GM19468 (cell line): ENCODE measurements around the gene MAS1L.

ENCODE experiments used
- ATAC-seq: cut with Tn5 transposase; IDR thresholded peaks from one replicate; pipeline ENCODE4 v1.9.1; 2021; ENCODE audit warnings: mild to moderate bottlenecking, moderate library complexity, moderate number of reproducible peaks; ENCODE audit not compliant: unreplicated experiment; ENCODE audit errors: extremely low read depth

The MAS1L gene

DNA sequence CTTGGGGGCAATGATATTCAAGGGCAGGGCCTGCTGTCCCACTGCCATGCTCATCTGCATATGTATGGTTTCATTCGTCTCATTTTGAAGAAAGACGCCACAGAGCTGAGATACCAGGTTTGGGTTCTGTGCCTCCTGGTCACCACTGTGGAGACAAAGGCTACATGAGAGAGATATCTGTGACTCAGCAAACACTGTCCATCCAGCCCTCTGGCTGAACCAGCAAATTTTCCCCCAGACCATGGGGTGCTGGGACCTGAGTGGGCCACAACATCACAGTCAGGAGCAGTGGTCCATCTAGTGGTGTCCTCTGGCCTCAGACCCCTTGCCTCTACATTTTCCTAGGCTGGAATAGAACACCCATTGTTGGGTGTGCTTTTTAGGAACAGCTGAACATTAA, at the start of gene MAS1L:
TSS of gene MAS1L (minus strand) at position 297 of the 400 bp plus-strand sequence. CDS start at position 243, 54 bp downstream.
- no peak for ATAC-seq

DNA sequence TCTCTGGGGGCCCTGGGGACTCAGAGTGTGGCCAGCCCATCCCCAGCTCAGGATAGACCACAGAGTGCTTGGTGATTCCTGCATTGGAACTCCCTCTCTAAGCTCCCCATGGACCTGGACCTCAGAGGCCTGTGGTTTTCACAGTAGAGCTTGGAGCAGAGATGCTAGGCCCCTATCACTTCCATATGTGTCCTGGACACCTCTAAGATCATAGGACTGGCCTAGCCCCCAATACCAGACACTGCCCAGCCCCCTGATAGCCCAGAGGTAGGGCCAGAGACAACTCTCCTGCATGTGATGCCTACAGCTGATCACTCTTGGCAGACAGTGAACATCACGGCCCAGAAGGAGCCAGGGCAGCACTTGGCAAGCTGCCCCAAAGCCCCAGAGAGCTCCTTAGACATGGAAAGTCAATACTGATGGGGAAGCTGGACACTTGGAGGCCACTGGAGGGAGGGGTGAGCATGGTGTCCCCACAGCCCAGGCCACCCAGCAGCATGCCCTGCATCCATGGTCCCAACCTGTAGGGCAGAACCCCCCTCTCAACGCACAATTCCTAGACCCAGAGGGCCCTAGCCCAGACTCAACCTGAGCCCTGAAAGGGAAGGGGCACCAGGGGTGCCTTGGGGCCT, 44.7 kb upstream of the MAS1L start:
- ATAC-seq: no peak

DNA sequence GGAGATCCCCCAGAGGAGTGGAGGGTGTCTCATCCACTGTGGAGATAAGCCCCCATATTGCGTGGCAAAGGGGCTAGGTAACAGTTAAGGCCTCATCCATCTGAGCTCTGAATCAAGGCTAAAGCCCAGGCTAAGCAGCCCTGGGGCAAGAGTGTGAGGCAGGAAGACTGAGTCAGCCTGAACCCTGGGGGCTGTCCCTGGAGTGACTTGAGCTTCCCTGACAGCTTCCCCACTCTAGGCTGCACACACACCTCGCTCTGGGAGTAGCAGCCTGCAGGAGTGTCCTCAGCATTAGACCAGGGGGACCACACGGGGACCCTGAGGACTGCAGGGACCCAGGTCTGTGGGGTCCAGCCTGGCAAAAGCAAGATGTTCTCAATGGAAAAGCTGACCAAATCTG, 43.9 kb upstream of the MAS1L start:
- no peak for ATAC-seq

GRCh38 chr6:29530671-29531310, 43.0 kb upstream of the MAS1L start:
- ATAC-seq: no peak

- no peak for ATAC-seq
Observed at GRCh38 chr6:29529956-29530355, 42.2 kb upstream of the MAS1L start.

DNA sequence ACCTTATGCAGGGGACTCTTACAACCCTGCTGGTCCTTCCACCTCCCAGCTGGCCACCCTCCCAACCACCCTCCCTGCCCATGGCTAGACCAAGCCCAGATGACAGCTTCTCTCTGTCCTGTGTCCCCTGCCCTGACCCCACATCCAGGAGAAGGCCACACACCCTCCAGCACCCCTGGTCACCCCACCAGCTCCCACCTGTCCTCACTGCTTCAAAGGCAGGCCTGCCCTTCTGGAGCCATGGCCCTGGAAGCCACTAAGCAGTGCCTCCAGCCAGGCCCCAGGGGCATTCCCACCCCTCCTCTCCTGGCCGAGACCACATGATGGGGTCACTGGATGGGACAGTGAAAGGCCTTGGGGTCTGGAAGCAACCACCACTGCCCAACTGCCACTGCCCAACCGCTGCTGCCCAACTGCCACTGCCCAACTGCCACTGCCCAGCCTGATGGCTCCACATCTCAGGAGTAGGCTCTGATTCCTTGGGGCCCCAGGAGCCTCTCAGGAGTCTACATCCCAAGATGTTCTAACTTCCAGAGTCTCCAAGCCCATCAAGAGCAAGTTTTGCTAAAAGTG, 41.3 kb upstream of the MAS1L start:
- ATAC-seq: no peak

GRCh38 chr6:29528300-29528931, 40.7 kb upstream of the MAS1L start:
- ATAC-seq: no peak

GRCh38 chr6:29527564-29527963, 39.8 kb upstream of the MAS1L start:
- ATAC-seq: no peak

DNA sequence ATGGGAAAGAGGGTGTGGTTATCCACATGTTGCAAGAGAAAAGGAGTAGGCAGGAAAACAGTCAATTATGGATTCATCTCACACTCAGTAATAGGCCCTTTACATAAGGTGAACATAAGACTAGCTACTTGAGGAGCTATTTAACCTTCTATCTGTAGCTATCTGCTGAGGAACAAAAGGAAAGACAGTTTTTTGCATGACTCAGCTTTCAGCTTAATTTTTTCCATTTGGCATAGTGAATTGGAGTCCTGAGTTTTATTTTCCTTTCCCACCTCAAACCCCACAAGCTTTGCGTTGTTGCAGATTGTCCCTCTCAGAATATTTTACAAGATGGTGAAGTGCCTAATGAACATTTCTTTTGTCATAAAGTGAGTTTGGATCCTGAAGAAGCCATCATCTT, 39.4 kb upstream of the MAS1L start:
- ATAC-seq: no peak

DNA sequence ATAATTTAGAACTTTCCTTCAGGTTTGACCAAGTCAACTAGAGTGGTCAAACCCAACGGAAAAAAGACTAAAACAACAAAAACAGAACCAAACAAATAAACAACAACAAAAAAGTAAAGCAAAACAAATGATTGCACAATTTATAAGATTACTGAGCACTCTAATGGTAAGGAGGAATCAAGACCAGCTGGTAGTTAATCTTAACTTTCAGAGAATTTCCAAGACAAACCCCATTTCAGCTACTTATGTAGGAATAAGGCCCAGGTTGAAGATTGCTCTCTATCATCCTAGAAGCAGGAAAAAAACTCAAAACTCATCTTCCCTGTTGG, 37.5 kb upstream of the MAS1L start:
- no peak for ATAC-seq

DNA sequence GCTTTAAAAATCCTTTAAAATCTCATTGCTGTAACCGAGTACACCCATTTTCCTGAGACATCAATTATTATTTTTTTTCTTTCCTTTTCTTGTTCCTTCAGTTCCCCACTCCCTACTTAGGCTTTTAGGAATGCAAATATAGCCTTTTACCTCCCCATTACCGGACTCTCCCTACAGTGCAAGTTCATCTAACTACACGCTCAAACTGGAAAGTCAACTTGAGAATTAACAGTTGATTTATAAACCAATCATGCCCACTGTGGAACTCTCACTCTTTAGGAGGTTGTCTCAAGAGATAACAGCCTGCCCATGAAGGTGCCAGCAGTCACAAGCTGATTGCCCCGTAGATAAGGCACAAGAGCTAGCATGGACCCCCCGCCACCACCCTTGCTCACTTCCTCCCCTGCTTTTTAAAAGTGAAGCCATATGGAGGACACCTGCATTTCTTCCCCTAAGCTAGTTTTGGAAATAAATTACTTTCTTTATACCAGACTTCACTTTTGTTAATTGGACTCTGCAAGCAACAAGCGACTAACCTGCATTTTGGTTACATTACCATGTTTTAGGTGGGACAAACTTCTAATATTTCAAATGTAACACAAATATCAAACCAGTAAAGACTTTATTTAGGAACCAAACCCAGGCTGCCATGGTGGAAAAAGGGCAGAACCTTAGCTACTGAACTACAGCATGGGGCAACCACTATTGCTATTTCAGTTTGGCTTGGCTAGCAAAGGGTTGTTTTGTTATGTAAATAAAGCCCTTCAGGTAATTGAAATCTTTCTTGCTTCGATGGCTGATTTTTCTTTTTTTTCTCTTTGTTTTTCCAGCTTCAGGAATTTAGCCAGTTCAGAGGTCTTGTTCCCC, 36.9 kb upstream of the MAS1L start:
- no peak for ATAC-seq

DNA sequence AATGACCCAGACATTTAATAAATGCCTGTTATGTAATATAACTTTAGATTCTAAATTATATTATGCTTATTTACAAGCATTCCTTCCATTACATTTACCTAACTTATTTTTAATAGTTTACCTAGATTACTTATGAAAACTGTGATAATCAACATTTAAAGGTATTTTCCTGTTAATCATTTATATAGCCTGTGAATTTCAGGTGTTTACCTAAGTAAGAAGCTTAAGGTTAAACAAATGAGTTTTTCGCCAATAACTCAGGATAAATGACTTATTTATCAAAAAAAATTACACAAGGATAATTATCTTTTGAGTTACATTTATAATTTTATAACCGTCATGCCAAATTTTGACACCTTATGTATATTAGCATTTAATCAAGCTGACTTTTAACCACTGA, 36.3 kb upstream of the MAS1L start:
- ATAC-seq: no peak

DNA sequence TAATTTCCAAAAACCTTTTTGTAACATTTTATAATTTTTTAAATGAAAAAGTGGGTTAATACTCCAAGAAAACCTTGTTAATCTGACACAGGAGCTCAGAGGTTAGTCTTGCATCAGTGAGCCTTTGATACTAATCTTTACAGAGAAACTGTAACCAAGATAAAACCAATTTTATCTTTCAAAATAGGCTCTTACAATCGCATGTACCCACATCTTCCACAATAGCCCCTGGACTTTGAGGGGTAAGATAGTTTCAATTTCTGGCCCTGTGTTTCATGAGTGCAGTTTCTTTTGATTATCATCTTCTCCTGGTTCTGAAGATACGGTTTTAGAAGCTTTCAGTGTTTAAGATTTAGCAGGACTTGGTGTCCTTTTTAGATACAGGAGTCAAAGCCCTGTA, 34.5 kb upstream of the MAS1L start:
- ATAC-seq: no peak

GRCh38 chr6:29521006-29521680, 33.4 kb upstream of the MAS1L start:
- ATAC-seq: no peak

GRCh38 chr6:29520232-29520631, 32.5 kb upstream of the MAS1L start:
- ATAC-seq: no peak

GRCh38 chr6:29519291-29520010, 31.7 kb upstream of the MAS1L start:
- ATAC-seq: no peak

DNA sequence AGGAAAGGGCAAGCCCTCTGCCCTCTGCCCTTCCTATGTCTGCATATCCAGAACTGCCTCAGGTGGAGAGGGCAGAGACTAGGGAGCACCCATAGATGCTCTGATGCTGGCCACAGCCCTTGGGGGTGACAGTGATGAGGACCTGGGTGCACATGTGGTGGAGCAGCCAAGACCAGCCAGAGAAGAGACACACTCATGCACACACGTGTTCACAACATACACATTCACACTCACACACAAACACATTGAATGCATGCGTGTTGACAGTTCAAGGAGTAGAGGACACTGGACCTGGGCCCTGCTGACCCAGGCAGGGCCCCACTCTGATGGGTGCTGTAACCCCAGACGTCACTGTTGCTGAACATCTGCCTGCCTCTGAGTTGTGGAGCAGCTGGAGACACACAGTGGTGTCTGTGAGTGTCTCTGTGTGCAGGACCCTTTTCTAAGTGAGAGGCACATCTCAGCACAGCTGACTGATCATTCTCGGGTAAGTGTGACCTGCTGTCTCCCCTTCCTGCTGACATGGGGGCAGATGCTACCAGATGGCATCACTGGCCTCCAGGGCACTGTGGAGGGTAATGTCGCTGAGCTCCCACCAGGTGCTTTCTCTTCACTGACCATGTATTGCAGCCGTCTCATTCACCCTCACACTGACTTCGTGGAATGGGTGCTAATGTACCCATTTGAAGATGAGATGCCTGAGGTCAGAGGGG, 30.1 kb upstream of the MAS1L start:
- ATAC-seq: no peak

GRCh38 chr6:29517245-29517644, 29.5 kb upstream of the MAS1L start:
- no peak for ATAC-seq

- ATAC-seq: no peak
Observed at GRCh38 chr6:29516108-29516507, 28.4 kb upstream of the MAS1L start.
